ENCODE measurements around the gene RPS6KA5. TPM values are rescaled to one million over a fixed set of nuclear protein-coding genes. Genes with fewer than 3 reads are reported as not detected.
A peak's percentile ranks its signal among the peaks of the same experiment; 100 is the strongest.

The RPS6KA5 gene
- total and polyA plus RNA-seq, 9 of the 15 experiments (the other 6 are each of a cell fraction or from before 2014, with no cell fraction given), result 0.88 to 7.7 (median 4.7) TPM

- TF ChIP-seq ZNF407 (IDR thresholded peaks at IDR 0.05; ENCODE audit: low read depth) (no peak), GTF2F1 (IDR thresholded peaks at IDR 0.05; ENCODE audit: low read depth, low read length) (no peak), E2F4 (CRISPR knock-in tag; IDR thresholded peaks at IDR 0.05; ENCODE audit: low read depth) (no peak), FOXJ3 (CRISPR knock-in tag; IDR thresholded peaks at IDR 0.05) (peak; percentile 95), JUND (IDR thresholded peaks at IDR 0.05; ENCODE audit: borderline replicate concordance, low read depth, low read length) (no peak), JUND (tag; IDR thresholded peaks at IDR 0.05; ENCODE audit: borderline replicate concordance, low read depth, low read length) (no peak), EZH2 (IDR thresholded peaks at IDR 0.05; ENCODE audit: borderline replicate concordance, low read depth, low read length) (no peak), HIVEP1 (CRISPR knock-in tag; IDR thresholded peaks at IDR 0.05) (no peak), VEZF1 (CRISPR knock-in tag; IDR thresholded peaks at IDR 0.05) (peak; percentile 100), HDAC1 (IDR thresholded peaks at IDR 0.05) (peak in 1 of 2 experiments; percentile 55; a peak in 2 of 4 replicates), SP1 (CRISPR knock-in tag; IDR thresholded peaks at IDR 0.05) (peak; percentile 95), NFE2 (IDR thresholded peaks at IDR 0.05; ENCODE audit: low read depth) (no peak), ETV1 (tag; conservative IDR thresholded peaks at IDR 0.05; ENCODE audit: low read depth) (no peak), NR2C2 (CRISPR knock-in tag; IDR thresholded peaks at IDR 0.05) (no peak), NR2C2 (tag; IDR thresholded peaks at IDR 0.05) (peak; percentile 68), ZC3H11A (IDR thresholded peaks at IDR 0.05; ENCODE audit: low read depth, low read length) (no peak)
Measured at GRCh38 chr14:91060351-91061055, at the start of gene RPS6KA5 (continued).
